Measurements from ENCODE around the gene AMT. TPM values are rescaled to one million over a fixed set of nuclear protein-coding genes. Genes with fewer than 3 reads are reported as not detected.

Gene AMT
- total and polyA plus RNA-seq, 2 of the 13 experiments (the other 11 are each of a cell fraction or from before 2014, with no cell fraction given), result 35.3 to 59.0 TPM

GRCh38 chr3:49411968-49412631 is 10.2 kb downstream of the AMT start, which contains the start of the genes RHOA and TCTA (continued):
- TF ChIP-seq ZBTB4 (CRISPR knock-in tag; IDR thresholded peaks at IDR 0.05; ENCODE audit: borderline replicate concordance) (no peak), ZNF713 (CRISPR knock-in tag; IDR thresholded peaks at IDR 0.05) (0 out of 2 replicates have a peak, but pooled peaks have one; percentile 64), RORA (CRISPR knock-in tag; IDR thresholded peaks at IDR 0.05) (0 out of 2 replicates have a peak, but pooled peaks have one; percentile 24), ZNF460 (CRISPR knock-in tag; IDR thresholded peaks at IDR 0.05; ENCODE audit: borderline replicate concordance) (no peak), MATR3 (CRISPR knock-in tag; IDR thresholded peaks at IDR 0.05) (no peak), POGZ (CRISPR knock-in tag; IDR thresholded peaks at IDR 0.05) (peak; percentile 73), ZNF850 (CRISPR knock-in tag; conservative IDR thresholded peaks at IDR 0.05) (no peak), ZNF577 (CRISPR knock-in tag; IDR thresholded peaks at IDR 0.05; ENCODE audit: borderline replicate concordance, low read depth) (no peak), SUZ12 (IDR thresholded peaks at IDR 0.05; ENCODE audit: low read depth, low read length) (peak; percentile 45), ZBTB49 (CRISPR knock-in tag; IDR thresholded peaks at IDR 0.05; ENCODE audit: borderline replicate concordance) (no peak)
- TF ChIP-seq, protein P1, sequence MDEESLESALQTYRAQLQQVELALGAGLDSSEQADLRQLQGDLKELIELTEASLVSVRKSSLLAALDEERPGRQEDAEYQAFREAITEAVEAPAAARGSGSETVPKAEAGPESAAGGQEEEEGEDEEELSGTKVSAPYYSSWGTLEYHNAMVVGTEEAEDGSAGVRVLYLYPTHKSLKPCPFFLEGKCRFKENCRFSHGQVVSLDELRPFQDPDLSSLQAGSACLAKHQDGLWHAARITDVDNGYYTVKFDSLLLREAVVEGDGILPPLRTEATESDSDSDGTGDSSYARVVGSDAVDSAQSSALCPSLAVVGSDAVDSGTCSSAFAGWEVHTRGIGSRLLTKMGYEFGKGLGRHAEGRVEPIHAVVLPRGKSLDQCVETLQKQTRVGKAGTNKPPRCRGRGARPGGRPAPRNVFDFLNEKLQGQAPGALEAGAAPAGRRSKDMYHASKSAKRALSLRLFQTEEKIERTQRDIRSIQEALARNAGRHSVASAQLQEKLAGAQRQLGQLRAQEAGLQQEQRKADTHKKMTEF (CRISPR knock-in tag; IDR thresholded peaks at IDR 0.05), result peak; percentile 75
- TF ChIP-seq, protein P2, sequence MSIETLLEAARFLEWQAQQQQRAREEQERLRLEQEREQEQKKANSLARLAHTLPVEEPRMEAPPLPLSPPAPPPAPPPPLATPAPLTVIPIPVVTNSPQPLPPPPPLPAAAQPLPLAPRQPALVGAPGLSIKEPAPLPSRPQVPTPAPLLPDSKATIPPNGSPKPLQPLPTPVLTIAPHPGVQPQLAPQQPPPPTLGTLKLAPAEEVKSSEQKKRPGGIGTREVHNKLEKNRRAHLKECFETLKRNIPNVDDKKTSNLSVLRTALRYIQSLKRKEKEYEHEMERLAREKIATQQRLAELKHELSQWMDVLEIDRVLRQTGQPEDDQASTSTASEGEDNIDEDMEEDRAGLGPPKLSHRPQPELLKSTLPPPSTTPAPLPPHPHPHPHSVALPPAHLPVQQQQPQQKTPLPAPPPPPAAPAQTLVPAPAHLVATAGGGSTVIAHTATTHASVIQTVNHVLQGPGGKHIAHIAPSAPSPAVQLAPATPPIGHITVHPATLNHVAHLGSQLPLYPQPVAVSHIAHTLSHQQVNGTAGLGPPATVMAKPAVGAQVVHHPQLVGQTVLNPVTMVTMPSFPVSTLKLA (IDR thresholded peaks at IDR 0.05), result peak; percentile 72
- TF ChIP-seq, protein P3, sequence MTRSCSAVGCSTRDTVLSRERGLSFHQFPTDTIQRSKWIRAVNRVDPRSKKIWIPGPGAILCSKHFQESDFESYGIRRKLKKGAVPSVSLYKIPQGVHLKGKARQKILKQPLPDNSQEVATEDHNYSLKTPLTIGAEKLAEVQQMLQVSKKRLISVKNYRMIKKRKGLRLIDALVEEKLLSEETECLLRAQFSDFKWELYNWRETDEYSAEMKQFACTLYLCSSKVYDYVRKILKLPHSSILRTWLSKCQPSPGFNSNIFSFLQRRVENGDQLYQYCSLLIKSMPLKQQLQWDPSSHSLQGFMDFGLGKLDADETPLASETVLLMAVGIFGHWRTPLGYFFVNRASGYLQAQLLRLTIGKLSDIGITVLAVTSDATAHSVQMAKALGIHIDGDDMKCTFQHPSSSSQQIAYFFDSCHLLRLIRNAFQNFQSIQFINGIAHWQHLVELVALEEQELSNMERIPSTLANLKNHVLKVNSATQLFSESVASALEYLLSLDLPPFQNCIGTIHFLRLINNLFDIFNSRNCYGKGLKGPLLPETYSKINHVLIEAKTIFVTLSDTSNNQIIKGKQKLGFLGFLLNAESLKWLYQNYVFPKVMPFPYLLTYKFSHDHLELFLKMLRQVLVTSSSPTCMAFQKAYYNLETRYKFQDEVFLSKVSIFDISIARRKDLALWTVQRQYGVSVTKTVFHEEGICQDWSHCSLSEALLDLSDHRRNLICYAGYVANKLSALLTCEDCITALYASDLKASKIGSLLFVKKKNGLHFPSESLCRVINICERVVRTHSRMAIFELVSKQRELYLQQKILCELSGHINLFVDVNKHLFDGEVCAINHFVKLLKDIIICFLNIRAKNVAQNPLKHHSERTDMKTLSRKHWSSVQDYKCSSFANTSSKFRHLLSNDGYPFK (CRISPR knock-in tag; IDR thresholded peaks at IDR 0.05; ENCODE audit: borderline replicate concordance), result peak; percentile 75; the same call in 1 of the 2 replicates
- TF ChIP-seq, protein P4, sequence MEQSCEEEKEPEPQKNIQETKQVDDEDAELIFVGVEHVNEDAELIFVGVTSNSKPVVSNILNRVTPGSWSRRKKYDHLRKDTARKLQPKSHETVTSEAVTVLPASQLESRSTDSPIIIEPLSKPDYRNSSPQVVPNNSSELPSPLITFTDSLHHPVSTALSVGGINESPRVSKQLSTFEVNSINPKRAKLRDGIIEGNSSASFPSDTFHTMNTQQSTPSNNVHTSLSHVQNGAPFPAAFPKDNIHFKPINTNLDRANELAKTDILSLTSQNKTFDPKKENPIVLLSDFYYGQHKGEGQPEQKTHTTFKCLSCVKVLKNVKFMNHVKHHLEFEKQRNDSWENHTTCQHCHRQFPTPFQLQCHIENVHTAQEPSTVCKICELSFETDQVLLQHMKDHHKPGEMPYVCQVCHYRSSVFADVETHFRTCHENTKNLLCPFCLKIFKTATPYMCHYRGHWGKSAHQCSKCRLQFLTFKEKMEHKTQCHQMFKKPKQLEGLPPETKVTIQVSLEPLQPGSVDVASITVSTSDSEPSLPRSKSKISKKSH (CRISPR knock-in tag; IDR thresholded peaks at IDR 0.05; ENCODE audit: borderline replicate concordance), result peak; percentile 78; the same call in 1 of the 2 replicates

Measured in HepG2 (cell line).